Measurements from ENCODE around the gene PTPRU.

The PTPRU gene

DNA sequence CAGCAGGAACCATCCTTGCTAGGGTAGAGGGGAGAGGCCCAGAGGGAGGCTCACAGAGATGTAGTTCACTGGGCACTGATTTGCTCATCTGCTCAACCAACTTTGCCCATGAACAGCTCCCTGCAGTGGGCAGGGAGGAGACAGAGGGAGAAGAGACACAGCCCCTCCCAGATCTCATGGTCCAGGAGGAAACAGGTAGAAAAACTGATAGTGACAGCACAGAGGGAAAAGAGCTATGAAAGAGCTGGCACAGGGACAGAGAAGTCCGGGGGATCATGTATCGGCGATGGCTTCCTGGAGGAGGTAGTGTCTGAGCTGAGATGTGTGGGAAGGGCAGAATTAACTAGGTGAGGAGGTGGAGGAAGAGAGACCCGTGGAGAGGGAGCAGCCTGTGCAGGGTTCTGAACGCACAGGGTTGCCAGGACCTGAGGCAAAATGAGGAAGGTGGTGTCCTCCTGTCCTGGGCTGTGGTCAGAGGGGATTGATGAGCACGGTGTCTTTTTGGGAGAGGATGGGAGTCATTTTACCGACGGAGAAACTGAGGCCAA, 85.9 kb downstream of the PTPRU start:
- DNase-seq: no peak
- no peaks in the 10 kb centered on the region for H3K4me1 Mint-ChIP-seq

DNA sequence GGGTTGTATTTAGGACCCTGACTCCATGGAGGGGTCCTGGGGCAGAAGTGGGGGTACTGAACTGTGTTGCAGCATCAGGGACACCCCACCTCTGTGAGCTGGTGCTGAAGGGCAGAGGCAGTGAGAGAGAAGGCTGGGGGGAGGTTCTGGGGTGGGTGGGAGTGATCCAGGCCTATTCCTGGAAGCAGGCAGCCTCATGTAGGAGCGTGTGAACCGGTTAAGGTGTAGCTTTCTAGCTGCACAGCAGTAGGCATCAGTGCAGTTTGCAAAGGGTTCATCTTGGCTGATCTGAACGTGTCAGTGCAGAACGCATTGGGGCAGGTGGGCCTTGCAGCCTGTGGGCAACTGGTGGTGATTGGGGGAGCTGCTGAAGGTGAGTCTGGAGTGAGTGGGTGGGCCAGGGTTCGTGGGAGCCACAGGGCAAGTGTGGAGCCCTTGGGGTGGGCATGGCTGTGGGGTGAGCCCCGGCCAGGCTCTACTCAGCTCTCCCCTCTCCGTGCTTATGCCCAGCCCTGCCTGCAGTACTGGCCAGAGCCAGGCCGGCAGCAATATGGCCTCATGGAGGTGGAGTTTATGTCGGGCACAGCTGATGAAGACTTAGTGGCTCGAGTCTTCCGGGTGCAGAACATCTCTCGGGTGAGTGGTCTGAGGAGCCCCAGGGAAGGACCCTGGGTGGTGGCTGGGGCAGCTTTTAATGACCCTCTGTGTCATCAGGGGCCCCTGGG, 86.7 kb downstream of the PTPRU start:
- H3K9me3 Mint-ChIP-seq: no peaks in the 10 kb centered on the region
- H3K27me3 Mint-ChIP-seq: peaks cover 7 to 9% of the 10 kb centered on the region in 2 donors
- H3K27ac Mint-ChIP-seq: no peak overlapping the region
- no peak overlapping the region for H3K4me3 Mint-ChIP-seq
- H3K36me3 Mint-ChIP-seq: no peaks in the 10 kb centered on the region
- no peak for DNase-seq
- ATAC-seq (replicated peaks): no peak
- no peaks in the 10 kb centered on the region for H3K4me1 Mint-ChIP-seq

More for the DNA sequence above, 85.9 kb downstream of the PTPRU start:
- peak overlapping the region; percentile 4 for H3K27ac Mint-ChIP-seq
- H3K36me3 Mint-ChIP-seq: no peaks in the 10 kb centered on the region
- no peak overlapping the region for H3K4me3 Mint-ChIP-seq
- H3K27me3 Mint-ChIP-seq: peaks cover 7 to 9% of the 10 kb centered on the region in 2 donors
- H3K9me3 Mint-ChIP-seq: no peaks in the 10 kb centered on the region
- peak in 1 of 2 donors; percentile 11 for ATAC-seq (replicated peaks)

GRCh38 chr1:29323636-29324035, 87.3 kb downstream of the PTPRU start:
- Mint-ChIP-seq H3K36me3 (no peaks in the 10 kb centered on the region), H3K4me1 (no peaks in the 10 kb centered on the region), H3K27me3 (peaks cover 7 to 9% of the 10 kb centered on the region in 2 donors), H3K27ac (no peak overlapping the region), H3K9me3 (no peaks in the 10 kb centered on the region), H3K4me3 (no peak overlapping the region)
- ATAC-seq (replicated peaks) (no peak), DNase-seq (no peak)

GRCh38 chr1:29324202-29324601, 87.9 kb downstream of the PTPRU start:
- DNase-seq (no peak), ATAC-seq (replicated peaks) (no peak)
- Mint-ChIP-seq H3K27me3 (peaks cover 7 to 9% of the 10 kb centered on the region in 2 donors), H3K4me1 (no peaks in the 10 kb centered on the region), H3K27ac (no peak overlapping the region), H3K9me3 (no peaks in the 10 kb centered on the region), H3K4me3 (no peak overlapping the region), H3K36me3 (no peaks in the 10 kb centered on the region)

DNA sequence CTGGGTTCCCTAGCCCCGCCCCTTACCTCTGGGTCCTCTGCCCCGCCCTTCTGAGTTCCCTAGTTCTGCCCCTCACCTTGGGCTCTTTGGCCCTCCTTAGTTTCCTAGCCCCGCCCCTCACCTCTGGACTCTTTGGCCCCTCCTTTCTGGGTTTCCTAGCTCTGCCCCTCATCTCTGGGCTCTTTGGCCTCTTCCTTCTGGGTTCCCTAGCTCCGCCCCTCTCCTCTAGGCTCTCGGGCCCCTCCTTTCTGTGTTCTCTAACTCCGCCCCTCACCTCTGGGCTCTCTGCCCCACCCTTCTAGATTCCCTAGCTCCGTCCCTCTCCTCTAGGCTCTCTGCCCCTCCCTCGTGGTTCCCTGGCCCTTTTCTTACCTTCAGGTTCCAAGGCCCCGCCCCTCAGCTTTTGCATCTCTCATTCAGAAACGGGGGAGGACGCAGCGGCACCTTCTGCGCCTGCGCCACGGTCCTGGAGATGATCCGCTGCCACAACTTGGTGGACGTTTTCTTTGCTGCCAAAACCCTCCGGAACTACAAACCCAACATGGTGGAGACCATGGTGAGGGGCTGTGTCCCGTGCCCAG, 88.5 kb downstream of the PTPRU start:
- Mint-ChIP-seq H3K9me3 (no peaks in the 10 kb centered on the region), H3K27me3 (peaks cover 9 to 10% of the 10 kb centered on the region in 2 donors), H3K27ac (no peak overlapping the region), H3K36me3 (no peaks in the 10 kb centered on the region), H3K4me1 (no peaks in the 10 kb centered on the region), H3K4me3 (no peak overlapping the region)
- ATAC-seq (replicated peaks) (no peak), DNase-seq (no peak)

- DNase-seq: no peak
- Mint-ChIP-seq H3K36me3 (no peaks in the 10 kb centered on the region), H3K27me3 (peaks cover 11 to 14% of the 10 kb centered on the region in 2 donors)
These were observed 89.4 kb downstream of the PTPRU start for GRCh38 chr1:29325675-29326074.

GRCh38 chr1:29326123-29326522, 89.8 kb downstream of the PTPRU start:
- peaks cover 12 to 19% of the 10 kb centered on the region in 2 donors for H3K27me3 Mint-ChIP-seq
- H3K27ac Mint-ChIP-seq: no peak overlapping the region
- no peaks in the 10 kb centered on the region for H3K4me1 Mint-ChIP-seq
- H3K36me3 Mint-ChIP-seq: no peaks in the 10 kb centered on the region
- no peaks in the 10 kb centered on the region for H3K9me3 Mint-ChIP-seq
- ATAC-seq (replicated peaks): no peak
- no peak for DNase-seq
- H3K4me3 Mint-ChIP-seq: no peak overlapping the region

More at GRCh38 chr1:29325675-29326074, 89.4 kb downstream of the PTPRU start:
- no peaks in the 10 kb centered on the region for H3K9me3 Mint-ChIP-seq
- H3K4me3 Mint-ChIP-seq: no peak overlapping the region
- no peak overlapping the region for H3K27ac Mint-ChIP-seq
- H3K4me1 Mint-ChIP-seq: no peaks in the 10 kb centered on the region
- no peak for ATAC-seq (replicated peaks)

DNA sequence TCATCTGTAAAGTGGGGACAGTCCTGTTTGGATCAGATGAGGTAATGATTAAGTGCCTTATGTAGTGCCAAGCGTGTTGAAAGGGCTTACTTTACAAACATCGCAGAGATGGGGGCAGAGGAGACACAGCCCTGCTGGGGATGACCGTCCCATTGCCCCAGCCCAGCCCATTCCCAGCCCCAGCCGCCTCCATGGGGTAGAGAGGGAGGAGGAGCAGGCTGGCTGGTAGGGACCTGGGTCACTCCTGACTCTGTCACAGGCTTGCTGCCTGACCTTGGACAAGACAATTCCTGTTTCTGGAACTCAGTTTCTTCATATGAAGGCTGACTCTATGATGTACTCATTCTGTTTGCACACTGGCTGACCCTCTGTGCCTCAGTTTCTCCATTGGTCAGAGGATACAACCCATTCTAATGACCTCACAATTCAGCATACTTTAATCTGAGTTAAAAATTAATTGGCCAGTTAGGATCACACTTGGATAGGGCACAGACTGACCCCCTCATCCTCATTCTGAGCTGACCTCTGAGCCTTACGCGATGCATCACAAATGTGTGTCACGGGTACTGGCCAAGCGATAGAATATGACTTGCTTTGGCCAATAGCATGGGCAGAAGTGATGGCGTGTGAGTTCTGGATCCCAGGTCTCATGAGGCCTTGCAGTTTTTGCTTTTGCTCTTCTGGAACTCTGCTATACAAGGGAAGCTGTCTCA, 91.1 kb downstream of the PTPRU start:
- no peaks in the 10 kb centered on the region for H3K4me1 Mint-ChIP-seq
- no peak for DNase-seq
- H3K36me3 Mint-ChIP-seq: no peaks in the 10 kb centered on the region
- H3K27ac Mint-ChIP-seq: no peak overlapping the region
- peaks cover 15 to 28% of the 10 kb centered on the region in 2 donors for H3K27me3 Mint-ChIP-seq
- H3K4me3 Mint-ChIP-seq: no peak overlapping the region
- ATAC-seq (replicated peaks): no peak
- no peaks in the 10 kb centered on the region for H3K9me3 Mint-ChIP-seq

GRCh38 chr1:29329022-29329775, 92.9 kb downstream of the PTPRU start:
- ATAC-seq (replicated peaks): no peak
- DNase-seq: no peak
- H3K4me3 Mint-ChIP-seq: no peak overlapping the region
- H3K27ac Mint-ChIP-seq: no peak overlapping the region
- peaks cover 14 to 31% of the 10 kb centered on the region in 2 donors for H3K27me3 Mint-ChIP-seq
- H3K9me3 Mint-ChIP-seq: no peaks in the 10 kb centered on the region
- no peaks in the 10 kb centered on the region for H3K36me3 Mint-ChIP-seq
- no peaks in the 10 kb centered on the region for H3K4me1 Mint-ChIP-seq

DNA sequence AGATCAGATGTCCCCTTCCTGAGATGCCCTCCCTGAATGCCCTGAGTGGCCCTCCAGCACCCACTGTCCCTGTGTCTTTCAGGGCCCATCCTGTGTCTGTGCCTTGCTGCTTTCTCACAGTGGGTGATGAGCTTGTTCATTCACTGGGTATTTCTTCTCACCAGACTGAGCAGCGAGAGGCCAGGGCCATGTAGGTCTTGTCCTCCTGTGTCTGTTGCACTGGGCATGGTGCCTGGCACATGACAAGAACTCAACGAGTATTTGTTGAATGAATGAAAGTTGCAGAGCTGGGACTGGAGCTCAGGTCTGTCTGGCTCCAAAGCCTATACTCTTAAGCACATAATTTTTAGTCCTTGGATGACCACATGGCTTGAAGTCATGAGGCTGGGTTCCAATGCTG, 93.8 kb downstream of the PTPRU start:
- Mint-ChIP-seq H3K27me3 (peaks cover 14 to 31% of the 10 kb centered on the region in 2 donors), H3K36me3 (no peaks in the 10 kb centered on the region), H3K9me3 (no peaks in the 10 kb centered on the region), H3K4me1 (no peaks in the 10 kb centered on the region), H3K4me3 (no peak overlapping the region), H3K27ac (no peak overlapping the region)
- DNase-seq (no peak), ATAC-seq (replicated peaks) (no peak)

DNA sequence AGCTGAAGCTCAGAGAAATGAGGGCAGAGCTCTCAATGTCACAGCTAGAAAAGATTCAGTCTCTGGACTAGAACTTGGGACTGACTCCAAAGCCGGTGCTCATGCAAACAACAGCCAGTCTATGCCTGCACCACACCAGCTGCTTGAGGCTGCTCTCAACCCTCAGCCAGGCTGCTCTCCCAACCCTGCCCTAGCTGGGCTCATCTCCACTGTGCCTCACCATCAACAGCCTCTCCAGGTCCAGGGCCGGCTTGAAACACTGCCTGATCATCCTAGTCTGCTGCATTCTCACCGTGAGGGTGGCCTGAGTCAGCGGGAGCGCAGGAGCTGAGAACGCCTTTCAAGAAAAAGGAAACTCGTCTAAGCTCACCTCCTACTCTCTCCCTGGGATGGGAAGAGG, 94.5 kb downstream of the PTPRU start:
- Mint-ChIP-seq H3K4me1 (no peaks in the 10 kb centered on the region), H3K9me3 (no peaks in the 10 kb centered on the region), H3K4me3 (no peak overlapping the region), H3K27ac (no peak overlapping the region), H3K27me3 (peaks cover 14 to 31% of the 10 kb centered on the region in 2 donors), H3K36me3 (no peaks in the 10 kb centered on the region)
- no peak for ATAC-seq (replicated peaks)
- DNase-seq: no peak

DNA sequence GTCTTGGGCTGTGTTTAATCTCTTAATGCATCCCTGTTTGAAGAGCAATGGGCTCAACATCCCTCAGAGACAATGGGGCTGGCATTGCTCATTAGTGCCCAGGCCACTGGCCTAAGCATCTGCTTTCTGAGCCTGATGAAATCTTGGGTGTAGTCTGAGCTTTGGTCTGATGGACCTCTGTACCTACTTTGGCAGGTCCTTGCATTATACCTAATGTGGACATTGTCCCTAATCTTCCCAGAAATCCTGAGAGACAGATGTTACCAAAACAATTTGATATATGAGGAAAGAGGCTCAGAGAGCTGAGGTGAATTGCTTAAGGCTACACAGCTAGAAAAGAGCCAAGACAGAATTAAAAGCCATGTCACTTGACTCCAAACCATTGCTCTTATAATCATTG, 95.0 kb downstream of the PTPRU start:
- no peak overlapping the region for H3K27ac Mint-ChIP-seq
- ATAC-seq (replicated peaks): no peak
- H3K4me1 Mint-ChIP-seq: no peaks in the 10 kb centered on the region
- no peak overlapping the region for H3K4me3 Mint-ChIP-seq
- no peak for DNase-seq
- peaks cover 14 to 31% of the 10 kb centered on the region in 2 donors for H3K27me3 Mint-ChIP-seq
- no peaks in the 10 kb centered on the region for H3K36me3 Mint-ChIP-seq
- no peaks in the 10 kb centered on the region for H3K9me3 Mint-ChIP-seq

- Mint-ChIP-seq H3K4me1 (no peaks in the 10 kb centered on the region), H3K27ac (no peak overlapping the region), H3K36me3 (no peaks in the 10 kb centered on the region), H3K27me3 (peaks cover 14 to 34% of the 10 kb centered on the region in 2 donors), H3K4me3 (no peak overlapping the region), H3K9me3 (no peaks in the 10 kb centered on the region)
- DNase-seq (no peak), ATAC-seq (replicated peaks) (no peak)
These were observed 95.4 kb downstream of the PTPRU start for GRCh38 chr1:29331729-29332128.

DNA sequence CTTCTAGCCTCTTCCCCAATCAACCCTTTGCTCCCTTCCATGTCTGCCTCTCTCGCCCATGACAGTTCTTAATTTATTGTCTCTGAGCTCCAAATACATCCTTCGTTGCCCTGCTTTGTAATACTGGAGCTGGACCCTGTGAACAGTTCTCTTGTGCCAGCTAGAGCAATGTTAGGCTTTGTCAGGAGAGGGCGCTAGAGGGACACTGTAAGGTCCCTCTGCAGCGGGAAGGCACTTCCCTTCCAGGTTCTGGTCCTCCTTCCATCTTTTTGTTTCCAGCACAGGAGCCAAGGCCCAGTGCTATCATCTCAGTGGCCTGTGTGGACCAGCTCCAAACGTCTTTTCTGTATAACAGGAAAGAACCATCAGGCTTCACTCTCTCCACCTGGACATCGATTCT, 95.9 kb downstream of the PTPRU start:
- Mint-ChIP-seq H3K36me3 (no peaks in the 10 kb centered on the region), H3K9me3 (no peaks in the 10 kb centered on the region), H3K27ac (no peak overlapping the region), H3K27me3 (peaks cover 14 to 36% of the 10 kb centered on the region in 2 donors), H3K4me3 (no peak overlapping the region), H3K4me1 (no peaks in the 10 kb centered on the region)
- DNase-seq: no peak
- no peak for ATAC-seq (replicated peaks)
